ENCODE measurements around the gene MCF2L2.

- TF ChIP-seq MYNN (tag by site-specific recombination; IDR thresholded peaks at IDR 0.05; ENCODE audit: borderline replicate concordance) (no peak), PATZ1 (tag by site-specific recombination; IDR thresholded peaks at IDR 0.05) (no peak), ZNF510 (tag by site-specific recombination; IDR thresholded peaks at IDR 0.05; ENCODE audit: insufficient replicate concordance) (no peak), ZNF184 (tag by site-specific recombination; IDR thresholded peaks at IDR 0.05) (no peak), ZNF174 (tag by site-specific recombination; IDR thresholded peaks at IDR 0.05) (no peak), YY1 (tag by site-specific recombination; IDR thresholded peaks at IDR 0.05) (no peak), ZFP41 (tag by site-specific recombination; IDR thresholded peaks at IDR 0.05; ENCODE audit: borderline replicate concordance) (no peak)
- TF ChIP-seq, protein P1, sequence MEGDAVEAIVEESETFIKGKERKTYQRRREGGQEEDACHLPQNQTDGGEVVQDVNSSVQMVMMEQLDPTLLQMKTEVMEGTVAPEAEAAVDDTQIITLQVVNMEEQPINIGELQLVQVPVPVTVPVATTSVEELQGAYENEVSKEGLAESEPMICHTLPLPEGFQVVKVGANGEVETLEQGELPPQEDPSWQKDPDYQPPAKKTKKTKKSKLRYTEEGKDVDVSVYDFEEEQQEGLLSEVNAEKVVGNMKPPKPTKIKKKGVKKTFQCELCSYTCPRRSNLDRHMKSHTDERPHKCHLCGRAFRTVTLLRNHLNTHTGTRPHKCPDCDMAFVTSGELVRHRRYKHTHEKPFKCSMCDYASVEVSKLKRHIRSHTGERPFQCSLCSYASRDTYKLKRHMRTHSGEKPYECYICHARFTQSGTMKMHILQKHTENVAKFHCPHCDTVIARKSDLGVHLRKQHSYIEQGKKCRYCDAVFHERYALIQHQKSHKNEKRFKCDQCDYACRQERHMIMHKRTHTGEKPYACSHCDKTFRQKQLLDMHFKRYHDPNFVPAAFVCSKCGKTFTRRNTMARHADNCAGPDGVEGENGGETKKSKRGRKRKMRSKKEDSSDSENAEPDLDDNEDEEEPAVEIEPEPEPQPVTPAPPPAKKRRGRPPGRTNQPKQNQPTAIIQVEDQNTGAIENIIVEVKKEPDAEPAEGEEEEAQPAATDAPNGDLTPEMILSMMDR (tag by site-specific recombination; IDR thresholded peaks at IDR 0.05): no peak
These were observed 15.3 kb upstream of the MCF2L2 start for GRCh38 chr3:183443395-183444385.
